ENCODE measurements around the gene ZAR1L. TPM values are rescaled to one million over a fixed set of nuclear protein-coding genes. Genes with fewer than 3 reads are reported as not detected.

The ZAR1L gene
- total RNA-seq, 1 experiment from 2014 or later: not detected

DNA sequence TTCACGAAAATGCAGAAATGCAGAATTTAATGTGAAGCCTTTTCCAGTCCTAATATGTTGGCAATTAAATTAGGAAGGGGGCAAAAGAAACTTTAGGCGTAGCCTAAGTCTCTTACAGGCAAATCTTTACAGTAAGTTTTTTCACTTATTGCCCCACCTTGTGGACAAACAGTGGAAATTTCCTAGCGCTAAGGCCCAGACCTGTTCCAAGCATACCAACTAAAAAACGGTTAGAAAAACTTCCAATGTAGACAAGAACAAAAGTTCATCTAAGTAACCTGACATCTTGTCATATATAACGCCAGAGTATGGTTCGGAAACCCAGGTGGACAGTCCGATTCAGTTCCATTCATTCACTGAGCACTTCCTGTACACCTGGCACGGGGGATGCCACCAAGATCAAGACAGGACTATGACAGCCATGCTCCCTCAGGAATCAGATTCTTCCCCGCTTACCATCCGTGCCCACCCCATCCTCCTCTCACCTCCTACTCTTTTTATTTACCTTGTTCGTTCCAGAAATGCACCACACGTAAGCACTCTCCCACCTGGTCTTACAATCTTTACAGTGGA is 4.9 kb downstream of the ZAR1L start:
- peak overlapping the region; percentile 49 for H3K4me2 ChIP-seq (ENCODE audit: low read length)
- no TSS peak for BruUV-seq (replicated peaks)
- TF ChIP-seq EZH2 (IDR thresholded peaks at IDR 0.05; ENCODE audit: low read length, unreplicated experiment): no peak
- TF ChIP-seq EZH2phosphoT487 (IDR thresholded peaks at IDR 0.05; ENCODE audit: borderline replicate concordance, low read length): no peak
- TF ChIP-seq, protein P1, sequence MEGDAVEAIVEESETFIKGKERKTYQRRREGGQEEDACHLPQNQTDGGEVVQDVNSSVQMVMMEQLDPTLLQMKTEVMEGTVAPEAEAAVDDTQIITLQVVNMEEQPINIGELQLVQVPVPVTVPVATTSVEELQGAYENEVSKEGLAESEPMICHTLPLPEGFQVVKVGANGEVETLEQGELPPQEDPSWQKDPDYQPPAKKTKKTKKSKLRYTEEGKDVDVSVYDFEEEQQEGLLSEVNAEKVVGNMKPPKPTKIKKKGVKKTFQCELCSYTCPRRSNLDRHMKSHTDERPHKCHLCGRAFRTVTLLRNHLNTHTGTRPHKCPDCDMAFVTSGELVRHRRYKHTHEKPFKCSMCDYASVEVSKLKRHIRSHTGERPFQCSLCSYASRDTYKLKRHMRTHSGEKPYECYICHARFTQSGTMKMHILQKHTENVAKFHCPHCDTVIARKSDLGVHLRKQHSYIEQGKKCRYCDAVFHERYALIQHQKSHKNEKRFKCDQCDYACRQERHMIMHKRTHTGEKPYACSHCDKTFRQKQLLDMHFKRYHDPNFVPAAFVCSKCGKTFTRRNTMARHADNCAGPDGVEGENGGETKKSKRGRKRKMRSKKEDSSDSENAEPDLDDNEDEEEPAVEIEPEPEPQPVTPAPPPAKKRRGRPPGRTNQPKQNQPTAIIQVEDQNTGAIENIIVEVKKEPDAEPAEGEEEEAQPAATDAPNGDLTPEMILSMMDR (conservative IDR thresholded peaks at IDR 0.05; ENCODE audit: low read depth, low read length): peak; percentile 76
- ChIA-PET CTCF (no interaction called here), POLR2A (ENCODE audit: unreplicated experiment) (no interaction called here)
- peaks cover 5% of the 10 kb centered on the region for H3K4me1 ChIP-seq (ENCODE audit: insufficient read depth, low read length)
- no peak overlapping the region for H3K9ac ChIP-seq (ENCODE audit: low read length)
- no peaks in the 10 kb centered on the region for H3K27me3 ChIP-seq (ENCODE audit: low read length)
- peak overlapping the region; percentile 11; the same call in 1 of the 2 replicates for H3K4me3 ChIP-seq (ENCODE audit: low read length)
- H3F3A ChIP-seq (ENCODE audit: low read length, unreplicated experiment): no peaks in the 10 kb centered on the region
- peak; percentile 85 for ATAC-seq
- no peaks in the 10 kb centered on the region for H3K9me3 ChIP-seq (ENCODE audit: low read length)
- no peaks in the 10 kb centered on the region for H3K36me3 ChIP-seq (ENCODE audit: low read depth, low read length)
- H4K20me1 ChIP-seq (ENCODE audit: low read length): no peaks in the 10 kb centered on the region
- peak; percentile 65 for DNase-seq
- H3K27ac ChIP-seq (ENCODE audit: low read length): no peak overlapping the region
- peak overlapping the region; percentile 54 for H2AFZ ChIP-seq (ENCODE audit: low read length)
- intact Hi-C loops (cut with micrococcal nuclease): loop anchor here (1.0 to 10.0 kb wide), 4 partner anchors 43 to 400 kb away; partner anchors contain the start of gene N4BP2L1
- H3K9me2 ChIP-seq (replicated peaks; ENCODE audit: low read length): no peaks in the 10 kb centered on the region
- no peaks in the 10 kb centered on the region for H3K79me2 ChIP-seq (ENCODE audit: low read length)

DNA sequence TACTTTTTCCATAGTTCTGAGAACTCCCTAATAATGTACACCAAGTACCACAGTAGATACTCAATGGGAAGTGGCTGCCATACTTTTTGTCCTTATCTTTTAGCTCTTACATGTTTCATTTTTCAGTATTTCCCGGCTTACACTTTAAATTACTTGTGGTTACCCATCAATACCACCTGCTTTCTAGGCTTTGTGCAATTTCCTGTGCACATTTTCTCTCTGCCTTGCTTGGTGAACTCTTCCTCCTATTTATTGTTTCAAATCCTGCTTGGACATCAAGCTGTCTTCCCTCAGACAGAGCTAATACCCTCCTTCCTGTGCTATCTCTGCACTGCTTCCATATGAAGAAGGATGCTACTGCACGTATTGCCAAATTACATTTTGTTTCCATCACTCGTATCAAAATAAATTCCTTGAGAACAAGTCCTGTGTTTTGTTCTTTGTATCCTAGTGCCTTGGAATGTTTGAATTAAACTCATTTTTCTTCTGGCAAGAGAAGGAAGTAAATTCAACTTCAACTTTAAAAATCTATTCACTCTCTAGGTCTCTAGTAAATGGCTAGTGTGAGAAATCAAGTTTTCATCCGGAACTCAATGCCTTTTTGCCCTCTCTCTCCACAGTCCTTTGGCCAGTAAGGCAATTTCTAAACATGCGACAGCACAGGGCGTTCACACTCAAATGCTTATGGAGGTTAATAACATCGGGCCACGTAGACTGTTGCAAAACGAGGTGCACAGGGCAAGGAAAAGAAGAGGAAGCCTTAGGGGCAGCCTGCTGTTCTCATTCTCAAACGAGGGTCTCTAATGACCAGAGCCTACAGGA is 5.6 kb downstream of the ZAR1L start:
- Histone ChIP-seq H3K4me1 (ENCODE audit: insufficient read depth, low read length) (no peaks in the 10 kb centered on the region), H3K4me3 (ENCODE audit: low read length) (peak overlapping the region; percentile 11; the same call in 1 of the 2 replicates), H3K9ac (ENCODE audit: low read length) (no peak overlapping the region), H3K36me3 (ENCODE audit: low read depth, low read length) (no peaks in the 10 kb centered on the region), H3F3A (ENCODE audit: low read length, unreplicated experiment) (no peaks in the 10 kb centered on the region), H3K4me2 (ENCODE audit: low read length) (peak overlapping the region; percentile 49), H2AFZ (ENCODE audit: low read length) (peak overlapping the region; percentile 54; the same call in 1 of the 2 replicates), H3K79me2 (ENCODE audit: low read length) (no peaks in the 10 kb centered on the region), H3K9me3 (ENCODE audit: low read length) (no peaks in the 10 kb centered on the region), H4K20me1 (ENCODE audit: low read length) (no peaks in the 10 kb centered on the region), H3K27ac (ENCODE audit: low read length) (no peak overlapping the region), H3K27me3 (ENCODE audit: low read length) (no peaks in the 10 kb centered on the region), H3K9me2 (replicated peaks; ENCODE audit: low read length) (no peaks in the 10 kb centered on the region)
- CTCF ChIA-PET: no interaction called here
- DNase-seq (peak; percentile 3), ATAC-seq (no peak)
- no TSS peak for BruUV-seq (replicated peaks)
- TF ChIP-seq EZH2 (IDR thresholded peaks at IDR 0.05; ENCODE audit: low read length, unreplicated experiment): no peak
- no peak for TF ChIP-seq EZH2phosphoT487 (IDR thresholded peaks at IDR 0.05; ENCODE audit: borderline replicate concordance, low read length)
- TF ChIP-seq, protein P1 (conservative IDR thresholded peaks at IDR 0.05; ENCODE audit: low read depth, low read length): no peak
- intact Hi-C loops (cut with micrococcal nuclease): loop anchor here (1.0 to 10.0 kb wide), 4 partner anchors 42 to 399 kb away; partner anchors contain the start of gene N4BP2L1
- POLR2A ChIA-PET (ENCODE audit: unreplicated experiment): no interaction called here

DNA sequence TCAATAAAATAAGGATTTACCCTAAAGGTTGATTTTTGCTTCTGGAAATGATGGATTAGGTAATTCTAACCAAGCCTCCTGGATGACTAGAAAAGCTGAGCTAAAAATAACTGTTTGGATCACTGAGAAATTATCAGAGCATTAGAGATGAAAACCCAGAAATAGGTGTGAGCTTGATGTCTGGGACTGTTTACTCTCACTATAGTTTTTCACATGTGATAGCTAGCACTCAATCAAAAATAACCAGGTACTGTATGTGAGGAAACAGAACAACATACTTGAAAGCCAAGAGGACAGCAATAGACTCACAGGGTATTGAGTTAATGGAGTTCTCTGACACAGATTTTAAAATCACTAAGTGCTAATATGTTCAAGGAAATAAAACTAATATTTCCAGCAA is 9.5 kb downstream of the ZAR1L start:
- Histone ChIP-seq H3F3A (ENCODE audit: low read length, unreplicated experiment) (no peaks in the 10 kb centered on the region), H3K4me2 (ENCODE audit: low read length) (no peak overlapping the region), H3K27ac (ENCODE audit: low read length) (no peak overlapping the region), H3K27me3 (ENCODE audit: low read length) (peaks cover 5% of the 10 kb centered on the region), H3K79me2 (ENCODE audit: low read length) (no peaks in the 10 kb centered on the region), H4K20me1 (ENCODE audit: low read length) (no peaks in the 10 kb centered on the region), H2AFZ (ENCODE audit: low read length) (no peak overlapping the region), H3K9me2 (replicated peaks; ENCODE audit: low read length) (no peaks in the 10 kb centered on the region), H3K36me3 (ENCODE audit: low read depth, low read length) (no peaks in the 10 kb centered on the region), H3K4me1 (ENCODE audit: insufficient read depth, low read length) (no peaks in the 10 kb centered on the region), H3K9me3 (ENCODE audit: low read length) (no peaks in the 10 kb centered on the region), H3K9ac (ENCODE audit: low read length) (no peak overlapping the region), H3K4me3 (ENCODE audit: low read length) (no peak overlapping the region)
- ChIA-PET CTCF (no interaction called here), POLR2A (ENCODE audit: unreplicated experiment) (no interaction called here)
- no peak for ATAC-seq
- TF ChIP-seq EZH2 (IDR thresholded peaks at IDR 0.05; ENCODE audit: low read length, unreplicated experiment): no peak
- TF ChIP-seq, protein P1 (conservative IDR thresholded peaks at IDR 0.05; ENCODE audit: low read depth, low read length): no peak
- no peak for TF ChIP-seq EZH2phosphoT487 (IDR thresholded peaks at IDR 0.05; ENCODE audit: borderline replicate concordance, low read length)
- no peak for DNase-seq
- intact Hi-C loops (cut with micrococcal nuclease): no loop called here
- BruUV-seq (replicated peaks): no TSS peak

Data from PC-3 (cell line).